ENCODE measurements around the gene SLC9A2.

DNA sequence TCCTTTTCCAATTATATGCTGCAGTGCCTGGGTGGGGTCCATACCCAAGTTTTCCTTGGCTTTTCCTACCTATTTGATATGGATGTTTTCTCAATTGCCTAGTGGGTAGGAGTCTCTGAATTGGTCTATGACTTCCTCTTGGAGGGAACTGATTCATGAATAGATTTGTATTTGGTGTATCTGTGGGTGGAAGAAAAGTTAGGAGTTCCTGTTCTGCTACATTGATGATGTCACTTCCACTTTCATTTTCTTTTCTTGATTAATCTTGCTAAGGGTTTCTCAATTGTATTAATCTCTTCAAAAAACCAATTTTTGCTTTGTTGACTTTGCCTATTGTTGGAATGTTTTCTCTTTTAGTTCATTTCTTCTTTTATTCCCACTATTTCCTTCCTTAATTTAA lies 37.4 kb upstream of the SLC9A2 start:
- TF ChIP-seq, protein P1, sequence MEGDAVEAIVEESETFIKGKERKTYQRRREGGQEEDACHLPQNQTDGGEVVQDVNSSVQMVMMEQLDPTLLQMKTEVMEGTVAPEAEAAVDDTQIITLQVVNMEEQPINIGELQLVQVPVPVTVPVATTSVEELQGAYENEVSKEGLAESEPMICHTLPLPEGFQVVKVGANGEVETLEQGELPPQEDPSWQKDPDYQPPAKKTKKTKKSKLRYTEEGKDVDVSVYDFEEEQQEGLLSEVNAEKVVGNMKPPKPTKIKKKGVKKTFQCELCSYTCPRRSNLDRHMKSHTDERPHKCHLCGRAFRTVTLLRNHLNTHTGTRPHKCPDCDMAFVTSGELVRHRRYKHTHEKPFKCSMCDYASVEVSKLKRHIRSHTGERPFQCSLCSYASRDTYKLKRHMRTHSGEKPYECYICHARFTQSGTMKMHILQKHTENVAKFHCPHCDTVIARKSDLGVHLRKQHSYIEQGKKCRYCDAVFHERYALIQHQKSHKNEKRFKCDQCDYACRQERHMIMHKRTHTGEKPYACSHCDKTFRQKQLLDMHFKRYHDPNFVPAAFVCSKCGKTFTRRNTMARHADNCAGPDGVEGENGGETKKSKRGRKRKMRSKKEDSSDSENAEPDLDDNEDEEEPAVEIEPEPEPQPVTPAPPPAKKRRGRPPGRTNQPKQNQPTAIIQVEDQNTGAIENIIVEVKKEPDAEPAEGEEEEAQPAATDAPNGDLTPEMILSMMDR (IDR thresholded peaks at IDR 0.05), result no peak
- no peak for TF ChIP-seq POLR2A (IDR thresholded peaks at IDR 0.05)
